Measurements from ENCODE around the gene FADS1. TPM values are rescaled to one million over a fixed set of nuclear protein-coding genes. Genes with fewer than 3 reads are reported as not detected.
A peak's percentile ranks its signal among the peaks of the same experiment; 100 is the strongest.

FADS1 gene
- total RNA-seq, 1 experiment from 2014 or later: 105 TPM

DNA sequence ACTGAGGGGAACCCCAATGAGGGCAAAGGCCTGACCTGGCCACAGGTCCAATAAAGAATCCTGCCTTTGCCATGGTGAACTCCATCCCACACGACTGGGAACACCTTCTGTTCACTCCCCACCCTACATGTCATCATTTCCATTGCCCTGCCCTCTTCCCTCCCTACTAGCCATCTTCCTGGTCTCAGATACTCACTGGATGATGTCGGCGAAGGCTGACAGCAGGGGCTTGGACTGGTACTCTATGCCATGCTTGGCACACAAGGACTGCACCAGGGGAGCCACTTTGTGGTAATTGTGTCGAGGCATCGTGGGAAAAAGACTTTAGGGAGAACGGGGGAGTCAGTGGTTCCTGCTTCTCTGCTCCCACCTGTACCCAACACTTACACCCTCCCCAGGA is 14.2 kb downstream of the FADS1 start:
- no peak overlapping the region for H3K27ac Mint-ChIP-seq
- ATAC-seq (no peak), DNase-seq (ENCODE audit: low spot score) (no peak)
- ChIA-PET POLR2A (interaction anchor here (0.9 to 1.0 kb wide), 2 partner anchors 10 to 13 kb away, joined by 3 read pairs; partner anchors contain the start of genes FEN1 and TMEM258), CTCF (no interaction called here)
- H3K27me3 Mint-ChIP-seq (ENCODE audit: low read depth): no peaks in the 10 kb centered on the region
- no peak for TF ChIP-seq RORB (CRISPR knock-in tag; IDR thresholded peaks at IDR 0.05)
- no peak overlapping the region for H3K4me3 Mint-ChIP-seq
- H3K4me1 Mint-ChIP-seq: no peaks in the 10 kb centered on the region
- H3K9me3 Mint-ChIP-seq: no peaks in the 10 kb centered on the region
- H3K36me3 Mint-ChIP-seq: peaks cover 60% of the 10 kb centered on the region

DNA sequence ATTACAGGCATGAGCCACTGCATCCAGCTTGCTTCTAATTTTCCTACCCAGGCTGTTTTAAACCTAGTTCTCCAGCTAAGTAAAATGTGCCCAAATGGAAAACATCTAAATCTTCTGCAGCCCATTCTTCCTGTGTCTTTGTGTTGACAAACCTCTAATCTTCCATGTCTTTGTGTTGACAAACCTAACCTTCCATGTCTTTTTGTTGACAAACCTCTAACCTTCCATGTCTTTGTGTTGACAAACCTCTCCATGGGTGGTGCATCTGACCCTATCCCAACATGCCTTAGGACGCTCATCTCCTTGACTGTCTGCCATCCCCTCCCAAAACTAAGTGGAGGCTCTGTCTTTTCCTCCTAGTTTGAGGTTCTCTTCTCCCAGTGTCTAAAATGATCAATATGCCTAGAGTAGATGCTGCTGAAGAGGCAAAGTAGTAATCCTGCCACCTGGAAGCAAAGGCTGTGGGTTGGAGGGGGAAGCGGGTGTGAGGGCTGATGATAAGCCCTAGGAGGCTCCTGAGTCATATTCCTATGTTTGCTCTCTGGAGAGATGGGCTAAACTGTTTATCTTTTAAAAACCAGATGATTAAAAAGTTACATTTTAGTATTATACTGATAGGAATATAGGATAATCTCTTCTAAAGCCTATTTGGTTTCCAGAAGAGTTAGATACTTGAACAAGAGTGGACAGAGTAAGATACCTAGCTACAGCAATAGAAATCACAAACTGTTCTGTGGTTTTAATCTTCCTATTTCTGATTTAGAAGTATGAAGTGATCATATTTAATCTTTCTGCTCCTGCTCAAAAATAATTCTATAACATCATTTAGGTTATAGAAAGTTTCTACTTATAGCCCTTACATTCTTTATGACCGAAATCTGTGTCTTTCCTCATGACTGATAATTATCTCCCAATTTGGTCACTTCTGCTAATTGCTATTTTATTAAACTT is 16.2 kb downstream of the FADS1 start:
- POLR2A ChIA-PET: interaction anchor here (1.6 kb wide), 1 partner anchor 15 kb away, joined by 6 read pairs; no protein-coding TSS in a partner anchor
- H3K36me3 Mint-ChIP-seq: peaks cover 59% of the 10 kb centered on the region
- TF ChIP-seq, protein P1, sequence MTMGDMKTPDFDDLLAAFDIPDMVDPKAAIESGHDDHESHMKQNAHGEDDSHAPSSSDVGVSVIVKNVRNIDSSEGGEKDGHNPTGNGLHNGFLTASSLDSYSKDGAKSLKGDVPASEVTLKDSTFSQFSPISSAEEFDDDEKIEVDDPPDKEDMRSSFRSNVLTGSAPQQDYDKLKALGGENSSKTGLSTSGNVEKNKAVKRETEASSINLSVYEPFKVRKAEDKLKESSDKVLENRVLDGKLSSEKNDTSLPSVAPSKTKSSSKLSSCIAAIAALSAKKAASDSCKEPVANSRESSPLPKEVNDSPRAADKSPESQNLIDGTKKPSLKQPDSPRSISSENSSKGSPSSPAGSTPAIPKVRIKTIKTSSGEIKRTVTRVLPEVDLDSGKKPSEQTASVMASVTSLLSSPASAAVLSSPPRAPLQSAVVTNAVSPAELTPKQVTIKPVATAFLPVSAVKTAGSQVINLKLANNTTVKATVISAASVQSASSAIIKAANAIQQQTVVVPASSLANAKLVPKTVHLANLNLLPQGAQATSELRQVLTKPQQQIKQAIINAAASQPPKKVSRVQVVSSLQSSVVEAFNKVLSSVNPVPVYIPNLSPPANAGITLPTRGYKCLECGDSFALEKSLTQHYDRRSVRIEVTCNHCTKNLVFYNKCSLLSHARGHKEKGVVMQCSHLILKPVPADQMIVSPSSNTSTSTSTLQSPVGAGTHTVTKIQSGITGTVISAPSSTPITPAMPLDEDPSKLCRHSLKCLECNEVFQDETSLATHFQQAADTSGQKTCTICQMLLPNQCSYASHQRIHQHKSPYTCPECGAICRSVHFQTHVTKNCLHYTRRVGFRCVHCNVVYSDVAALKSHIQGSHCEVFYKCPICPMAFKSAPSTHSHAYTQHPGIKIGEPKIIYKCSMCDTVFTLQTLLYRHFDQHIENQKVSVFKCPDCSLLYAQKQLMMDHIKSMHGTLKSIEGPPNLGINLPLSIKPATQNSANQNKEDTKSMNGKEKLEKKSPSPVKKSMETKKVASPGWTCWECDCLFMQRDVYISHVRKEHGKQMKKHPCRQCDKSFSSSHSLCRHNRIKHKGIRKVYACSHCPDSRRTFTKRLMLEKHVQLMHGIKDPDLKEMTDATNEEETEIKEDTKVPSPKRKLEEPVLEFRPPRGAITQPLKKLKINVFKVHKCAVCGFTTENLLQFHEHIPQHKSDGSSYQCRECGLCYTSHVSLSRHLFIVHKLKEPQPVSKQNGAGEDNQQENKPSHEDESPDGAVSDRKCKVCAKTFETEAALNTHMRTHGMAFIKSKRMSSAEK (CRISPR knock-in tag; IDR thresholded peaks at IDR 0.05; ENCODE audit: borderline replicate concordance): no peak
- TF ChIP-seq, protein P2, sequence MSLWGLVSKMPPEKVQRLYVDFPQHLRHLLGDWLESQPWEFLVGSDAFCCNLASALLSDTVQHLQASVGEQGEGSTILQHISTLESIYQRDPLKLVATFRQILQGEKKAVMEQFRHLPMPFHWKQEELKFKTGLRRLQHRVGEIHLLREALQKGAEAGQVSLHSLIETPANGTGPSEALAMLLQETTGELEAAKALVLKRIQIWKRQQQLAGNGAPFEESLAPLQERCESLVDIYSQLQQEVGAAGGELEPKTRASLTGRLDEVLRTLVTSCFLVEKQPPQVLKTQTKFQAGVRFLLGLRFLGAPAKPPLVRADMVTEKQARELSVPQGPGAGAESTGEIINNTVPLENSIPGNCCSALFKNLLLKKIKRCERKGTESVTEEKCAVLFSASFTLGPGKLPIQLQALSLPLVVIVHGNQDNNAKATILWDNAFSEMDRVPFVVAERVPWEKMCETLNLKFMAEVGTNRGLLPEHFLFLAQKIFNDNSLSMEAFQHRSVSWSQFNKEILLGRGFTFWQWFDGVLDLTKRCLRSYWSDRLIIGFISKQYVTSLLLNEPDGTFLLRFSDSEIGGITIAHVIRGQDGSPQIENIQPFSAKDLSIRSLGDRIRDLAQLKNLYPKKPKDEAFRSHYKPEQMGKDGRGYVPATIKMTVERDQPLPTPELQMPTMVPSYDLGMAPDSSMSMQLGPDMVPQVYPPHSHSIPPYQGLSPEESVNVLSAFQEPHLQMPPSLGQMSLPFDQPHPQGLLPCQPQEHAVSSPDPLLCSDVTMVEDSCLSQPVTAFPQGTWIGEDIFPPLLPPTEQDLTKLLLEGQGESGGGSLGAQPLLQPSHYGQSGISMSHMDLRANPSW (CRISPR knock-in tag; conservative IDR thresholded peaks at IDR 0.05; ENCODE audit: low read depth): no peak
- TF ChIP-seq CBFB (CRISPR knock-in tag; IDR thresholded peaks at IDR 0.05; ENCODE audit: low read depth) (no peak), ZNF263 (CRISPR knock-in tag; IDR thresholded peaks at IDR 0.05; ENCODE audit: low read depth) (no peak), ETV6 (CRISPR knock-in tag; IDR thresholded peaks at IDR 0.05) (no peak), NFYB (CRISPR knock-in tag; conservative IDR thresholded peaks at IDR 0.05; ENCODE audit: low read depth) (no peak), CREM (CRISPR knock-in tag; IDR thresholded peaks at IDR 0.05) (no peak)
- TF ChIP-seq, protein P3, sequence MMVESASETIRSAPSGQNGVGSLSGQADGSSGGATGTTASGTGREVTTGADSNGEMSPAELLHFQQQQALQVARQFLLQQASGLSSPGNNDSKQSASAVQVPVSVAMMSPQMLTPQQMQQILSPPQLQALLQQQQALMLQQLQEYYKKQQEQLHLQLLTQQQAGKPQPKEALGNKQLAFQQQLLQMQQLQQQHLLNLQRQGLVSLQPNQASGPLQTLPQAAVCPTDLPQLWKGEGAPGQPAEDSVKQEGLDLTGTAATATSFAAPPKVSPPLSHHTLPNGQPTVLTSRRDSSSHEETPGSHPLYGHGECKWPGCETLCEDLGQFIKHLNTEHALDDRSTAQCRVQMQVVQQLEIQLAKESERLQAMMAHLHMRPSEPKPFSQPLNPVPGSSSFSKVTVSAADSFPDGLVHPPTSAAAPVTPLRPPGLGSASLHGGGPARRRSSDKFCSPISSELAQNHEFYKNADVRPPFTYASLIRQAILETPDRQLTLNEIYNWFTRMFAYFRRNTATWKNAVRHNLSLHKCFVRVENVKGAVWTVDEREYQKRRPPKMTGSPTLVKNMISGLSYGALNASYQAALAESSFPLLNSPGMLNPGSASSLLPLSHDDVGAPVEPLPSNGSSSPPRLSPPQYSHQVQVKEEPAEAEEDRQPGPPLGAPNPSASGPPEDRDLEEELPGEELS (CRISPR knock-in tag; IDR thresholded peaks at IDR 0.05): no peak
- TF ChIP-seq, protein P4, sequence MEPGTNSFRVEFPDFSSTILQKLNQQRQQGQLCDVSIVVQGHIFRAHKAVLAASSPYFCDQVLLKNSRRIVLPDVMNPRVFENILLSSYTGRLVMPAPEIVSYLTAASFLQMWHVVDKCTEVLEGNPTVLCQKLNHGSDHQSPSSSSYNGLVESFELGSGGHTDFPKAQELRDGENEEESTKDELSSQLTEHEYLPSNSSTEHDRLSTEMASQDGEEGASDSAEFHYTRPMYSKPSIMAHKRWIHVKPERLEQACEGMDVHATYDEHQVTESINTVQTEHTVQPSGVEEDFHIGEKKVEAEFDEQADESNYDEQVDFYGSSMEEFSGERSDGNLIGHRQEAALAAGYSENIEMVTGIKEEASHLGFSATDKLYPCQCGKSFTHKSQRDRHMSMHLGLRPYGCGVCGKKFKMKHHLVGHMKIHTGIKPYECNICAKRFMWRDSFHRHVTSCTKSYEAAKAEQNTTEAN (CRISPR knock-in tag; IDR thresholded peaks at IDR 0.05): no peak
- TF ChIP-seq, protein P5, sequence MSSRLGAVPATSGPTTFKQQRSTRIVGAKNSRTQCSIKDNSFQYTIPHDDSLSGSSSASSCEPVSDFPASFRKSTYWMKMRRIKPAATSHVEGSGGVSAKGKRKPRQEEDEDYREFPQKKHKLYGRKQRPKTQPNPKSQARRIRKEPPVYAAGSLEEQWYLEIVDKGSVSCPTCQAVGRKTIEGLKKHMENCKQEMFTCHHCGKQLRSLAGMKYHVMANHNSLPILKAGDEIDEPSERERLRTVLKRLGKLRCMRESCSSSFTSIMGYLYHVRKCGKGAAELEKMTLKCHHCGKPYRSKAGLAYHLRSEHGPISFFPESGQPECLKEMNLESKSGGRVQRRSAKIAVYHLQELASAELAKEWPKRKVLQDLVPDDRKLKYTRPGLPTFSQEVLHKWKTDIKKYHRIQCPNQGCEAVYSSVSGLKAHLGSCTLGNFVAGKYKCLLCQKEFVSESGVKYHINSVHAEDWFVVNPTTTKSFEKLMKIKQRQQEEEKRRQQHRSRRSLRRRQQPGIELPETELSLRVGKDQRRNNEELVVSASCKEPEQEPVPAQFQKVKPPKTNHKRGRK (CRISPR knock-in tag; IDR thresholded peaks at IDR 0.05; ENCODE audit: borderline replicate concordance): no peak
- TF ChIP-seq, protein P6, sequence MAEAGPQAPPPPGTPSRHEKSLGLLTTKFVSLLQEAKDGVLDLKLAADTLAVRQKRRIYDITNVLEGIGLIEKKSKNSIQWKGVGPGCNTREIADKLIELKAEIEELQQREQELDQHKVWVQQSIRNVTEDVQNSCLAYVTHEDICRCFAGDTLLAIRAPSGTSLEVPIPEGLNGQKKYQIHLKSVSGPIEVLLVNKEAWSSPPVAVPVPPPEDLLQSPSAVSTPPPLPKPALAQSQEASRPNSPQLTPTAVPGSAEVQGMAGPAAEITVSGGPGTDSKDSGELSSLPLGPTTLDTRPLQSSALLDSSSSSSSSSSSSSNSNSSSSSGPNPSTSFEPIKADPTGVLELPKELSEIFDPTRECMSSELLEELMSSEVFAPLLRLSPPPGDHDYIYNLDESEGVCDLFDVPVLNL (CRISPR knock-in tag; IDR thresholded peaks at IDR 0.05; ENCODE audit: borderline replicate concordance, low read depth): no peak
- TF ChIP-seq, protein P7, sequence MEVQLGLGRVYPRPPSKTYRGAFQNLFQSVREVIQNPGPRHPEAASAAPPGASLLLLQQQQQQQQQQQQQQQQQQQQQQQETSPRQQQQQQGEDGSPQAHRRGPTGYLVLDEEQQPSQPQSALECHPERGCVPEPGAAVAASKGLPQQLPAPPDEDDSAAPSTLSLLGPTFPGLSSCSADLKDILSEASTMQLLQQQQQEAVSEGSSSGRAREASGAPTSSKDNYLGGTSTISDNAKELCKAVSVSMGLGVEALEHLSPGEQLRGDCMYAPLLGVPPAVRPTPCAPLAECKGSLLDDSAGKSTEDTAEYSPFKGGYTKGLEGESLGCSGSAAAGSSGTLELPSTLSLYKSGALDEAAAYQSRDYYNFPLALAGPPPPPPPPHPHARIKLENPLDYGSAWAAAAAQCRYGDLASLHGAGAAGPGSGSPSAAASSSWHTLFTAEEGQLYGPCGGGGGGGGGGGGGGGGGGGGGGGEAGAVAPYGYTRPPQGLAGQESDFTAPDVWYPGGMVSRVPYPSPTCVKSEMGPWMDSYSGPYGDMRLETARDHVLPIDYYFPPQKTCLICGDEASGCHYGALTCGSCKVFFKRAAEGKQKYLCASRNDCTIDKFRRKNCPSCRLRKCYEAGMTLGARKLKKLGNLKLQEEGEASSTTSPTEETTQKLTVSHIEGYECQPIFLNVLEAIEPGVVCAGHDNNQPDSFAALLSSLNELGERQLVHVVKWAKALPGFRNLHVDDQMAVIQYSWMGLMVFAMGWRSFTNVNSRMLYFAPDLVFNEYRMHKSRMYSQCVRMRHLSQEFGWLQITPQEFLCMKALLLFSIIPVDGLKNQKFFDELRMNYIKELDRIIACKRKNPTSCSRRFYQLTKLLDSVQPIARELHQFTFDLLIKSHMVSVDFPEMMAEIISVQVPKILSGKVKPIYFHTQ (CRISPR knock-in tag; IDR thresholded peaks at IDR 0.05): no peak

More for the DNA sequence above, 16.2 kb downstream of the FADS1 start:
- CTCF ChIA-PET: interaction anchor here (1.5 to 4.6 kb wide), 2 partner anchors 12 to 13 kb away, joined by 6 to 47 read pairs; no protein-coding TSS in a partner anchor
- ATAC-seq (no peak), DNase-seq (ENCODE audit: low spot score) (no peak)
- Mint-ChIP-seq H3K4me1 (peaks cover 6% of the 10 kb centered on the region; the same call in 1 of the 2 replicates), H3K27ac (peak overlapping the region; percentile 12; the same call in 1 of the 2 replicates), H3K4me3 (no peak overlapping the region), H3K9me3 (no peaks in the 10 kb centered on the region), H3K27me3 (ENCODE audit: low read depth) (no peaks in the 10 kb centered on the region)
